ENCODE results near the gene TMEM218.

DNA sequence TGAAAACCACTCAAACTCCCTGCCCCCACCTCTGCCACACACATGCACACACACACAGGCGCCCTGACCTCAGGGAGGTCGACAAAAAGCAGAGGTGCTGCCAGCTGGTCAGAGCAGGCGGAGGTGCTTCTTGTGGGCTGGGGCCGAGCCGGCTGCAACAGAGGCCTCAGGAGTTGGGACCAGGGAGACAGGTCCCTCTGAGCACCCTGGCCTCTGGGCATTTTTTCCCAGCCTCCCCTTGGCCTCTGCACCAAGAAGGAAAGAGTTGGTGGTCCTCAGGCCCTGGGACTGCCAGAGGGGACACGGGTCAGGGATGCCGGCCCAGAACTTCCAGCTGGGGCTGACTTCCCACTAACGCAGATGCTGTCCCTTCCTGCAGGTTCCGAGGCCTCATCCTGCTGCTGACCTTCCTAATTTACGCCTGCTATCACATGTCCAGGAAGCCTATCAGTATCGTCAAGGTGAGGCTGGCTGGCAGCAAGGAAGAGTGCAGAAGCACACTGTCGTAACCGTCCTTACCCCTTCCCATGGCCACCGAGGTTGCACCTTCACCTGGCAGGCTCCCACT, 35.0 kb downstream of the TMEM218 start:
- TF ChIP-seq, protein P1, sequence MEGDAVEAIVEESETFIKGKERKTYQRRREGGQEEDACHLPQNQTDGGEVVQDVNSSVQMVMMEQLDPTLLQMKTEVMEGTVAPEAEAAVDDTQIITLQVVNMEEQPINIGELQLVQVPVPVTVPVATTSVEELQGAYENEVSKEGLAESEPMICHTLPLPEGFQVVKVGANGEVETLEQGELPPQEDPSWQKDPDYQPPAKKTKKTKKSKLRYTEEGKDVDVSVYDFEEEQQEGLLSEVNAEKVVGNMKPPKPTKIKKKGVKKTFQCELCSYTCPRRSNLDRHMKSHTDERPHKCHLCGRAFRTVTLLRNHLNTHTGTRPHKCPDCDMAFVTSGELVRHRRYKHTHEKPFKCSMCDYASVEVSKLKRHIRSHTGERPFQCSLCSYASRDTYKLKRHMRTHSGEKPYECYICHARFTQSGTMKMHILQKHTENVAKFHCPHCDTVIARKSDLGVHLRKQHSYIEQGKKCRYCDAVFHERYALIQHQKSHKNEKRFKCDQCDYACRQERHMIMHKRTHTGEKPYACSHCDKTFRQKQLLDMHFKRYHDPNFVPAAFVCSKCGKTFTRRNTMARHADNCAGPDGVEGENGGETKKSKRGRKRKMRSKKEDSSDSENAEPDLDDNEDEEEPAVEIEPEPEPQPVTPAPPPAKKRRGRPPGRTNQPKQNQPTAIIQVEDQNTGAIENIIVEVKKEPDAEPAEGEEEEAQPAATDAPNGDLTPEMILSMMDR (IDR thresholded peaks at IDR 0.05): no peak
- TF ChIP-seq EP300 (IDR thresholded peaks at IDR 0.05) (no peak), POLR2A (IDR thresholded peaks at IDR 0.05) (no peak)
